ENCODE measurements around the gene IL12A.
A peak's percentile ranks its signal among the peaks of the same experiment; 100 is the strongest.

Gene IL12A

DNA sequence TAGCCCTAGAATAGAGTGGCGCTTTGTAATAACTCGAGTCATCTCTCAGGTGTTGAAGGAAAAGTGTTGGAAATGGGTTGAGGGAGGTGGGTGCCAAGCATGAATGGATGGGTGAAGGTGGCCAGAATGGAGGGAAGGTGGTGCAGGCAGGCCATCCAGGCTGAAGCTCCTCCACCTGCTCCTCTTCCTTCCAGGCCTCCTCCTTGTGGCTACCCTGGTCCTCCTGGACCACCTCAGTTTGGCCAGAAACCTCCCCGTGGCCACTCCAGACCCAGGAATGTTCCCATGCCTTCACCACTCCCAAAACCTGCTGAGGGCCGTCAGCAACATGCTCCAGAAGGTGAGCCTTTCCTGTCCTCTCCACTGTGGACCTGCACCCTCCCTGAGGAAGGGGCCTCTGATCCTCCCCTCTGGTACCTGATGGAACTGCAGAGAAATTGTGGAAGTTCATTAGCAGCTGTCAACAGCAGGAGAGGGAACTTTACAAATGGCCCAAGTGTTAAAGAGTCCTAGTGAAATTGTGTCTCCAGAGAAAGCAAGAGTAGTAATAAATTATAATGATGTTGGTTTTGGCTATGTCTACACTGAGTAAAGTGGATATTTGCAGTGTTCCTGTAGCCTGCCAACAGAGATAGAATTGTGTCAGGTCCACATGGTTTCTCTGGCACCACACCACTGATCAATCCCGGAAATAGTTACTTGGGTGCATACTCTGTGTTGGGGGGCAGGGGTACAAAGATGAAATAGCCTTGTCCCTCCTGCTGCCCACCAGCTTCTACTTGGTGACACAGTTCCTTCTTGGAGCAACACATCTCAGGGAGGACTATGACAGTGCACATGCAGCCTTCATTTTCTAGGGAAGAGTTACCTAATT, 1.6 kb downstream of the IL12A start:
- no peak for DNase-seq

GRCh38 chr3:159991591-159991990, 3.0 kb downstream of the IL12A start:
- DNase-seq: no peak

GRCh38 chr3:159992589-159992988, 4.0 kb downstream of the IL12A start:
- DNase-seq: no peak

DNA sequence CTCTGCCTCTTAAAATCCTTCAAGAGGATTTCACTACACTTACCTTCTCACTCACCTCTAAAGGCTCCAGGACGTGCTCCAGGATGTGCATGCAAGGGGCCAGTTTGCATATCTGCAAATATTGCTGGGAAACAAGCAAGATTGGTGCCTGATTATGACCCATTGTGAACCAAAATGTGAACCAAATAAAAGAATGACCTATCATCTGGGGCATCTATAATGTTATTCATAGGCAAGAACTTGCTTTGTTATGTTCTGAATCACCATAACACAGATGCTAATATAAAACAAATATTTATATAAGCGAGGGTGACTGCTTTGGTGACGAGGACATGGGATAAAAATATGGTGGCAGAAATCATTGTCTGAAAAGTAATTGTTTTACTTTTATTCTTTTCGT, 5.5 kb downstream of the IL12A start:
- DNase-seq: no peak

DNA sequence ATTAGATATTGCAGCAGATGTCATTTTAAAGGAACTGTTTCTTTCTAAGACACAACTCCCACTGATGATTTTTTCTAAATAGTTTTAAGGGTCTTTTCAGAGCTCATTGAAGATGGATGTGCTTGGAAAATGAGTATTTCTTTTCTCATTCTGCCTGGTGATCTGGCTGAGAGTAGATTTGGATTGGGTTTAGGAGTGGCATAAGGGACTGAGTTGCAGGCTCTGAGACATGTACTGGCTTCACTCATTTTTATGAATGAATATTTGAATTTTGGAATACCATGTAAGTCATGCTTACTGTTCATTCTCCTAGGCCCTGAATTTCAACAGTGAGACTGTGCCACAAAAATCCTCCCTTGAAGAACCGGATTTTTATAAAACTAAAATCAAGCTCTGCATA, 6.5 kb downstream of the IL12A start:
- no peak for DNase-seq

GRCh38 chr3:159996018-159996417, 7.4 kb downstream of the IL12A start:
- no peak for DNase-seq

GRCh38 chr3:159996959-159997358, 8.3 kb downstream of the IL12A start:
- DNase-seq: no peak

GRCh38 chr3:160001148-160001760, 12.6 kb downstream of the IL12A start:
- no peak for DNase-seq

GRCh38 chr3:160001850-160002623, 13.4 kb downstream of the IL12A start:
- no peak for DNase-seq

GRCh38 chr3:160003520-160004128, 15.0 kb downstream of the IL12A start:
- DNase-seq: peak in 1 of 2 experiments; percentile 15

DNA sequence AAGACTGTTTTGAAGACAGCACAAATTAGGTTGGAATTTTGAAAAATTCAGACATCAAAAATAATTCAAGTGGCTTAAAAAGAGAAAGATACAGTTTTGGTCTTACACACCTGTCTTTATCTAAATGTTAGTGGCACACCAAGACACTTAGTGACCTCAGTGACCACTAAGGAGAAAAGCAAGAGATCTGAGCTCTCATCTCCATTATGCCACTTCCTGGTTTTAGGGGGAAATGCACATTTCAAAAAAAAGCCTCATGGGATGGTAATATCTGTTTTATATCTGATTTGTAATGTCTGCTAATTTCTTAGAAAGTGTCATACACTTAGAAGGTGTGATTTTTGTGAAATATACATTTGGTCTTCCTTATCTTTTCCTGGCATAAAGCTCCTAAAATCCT, 16.4 kb downstream of the IL12A start:
- no peak for DNase-seq

GRCh38 chr3:160006282-160007163, 17.9 kb downstream of the IL12A start:
- no peak for DNase-seq

- no peak for DNase-seq
These were observed 20.3 kb downstream of the IL12A start for GRCh38 chr3:160008961-160009360.

DNA sequence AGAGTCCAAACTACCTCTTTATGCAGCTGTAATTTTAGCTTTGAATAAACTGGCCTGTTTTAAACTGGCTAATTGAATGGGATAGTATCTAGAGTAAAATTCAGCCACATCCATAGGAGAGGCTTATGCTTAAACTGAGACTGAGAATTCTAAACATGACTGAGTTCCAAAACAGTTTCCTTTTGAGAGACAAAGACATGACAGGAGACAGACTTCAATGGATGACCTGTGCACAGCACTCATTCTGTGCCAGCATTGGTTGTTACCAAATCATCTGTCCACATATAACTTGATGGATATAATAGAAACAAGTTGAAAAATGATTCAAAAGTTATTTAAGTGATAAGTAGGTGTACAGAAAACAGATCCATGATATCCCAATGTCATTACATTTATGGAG, 20.9 kb downstream of the IL12A start:
- DNase-seq: no peak

GRCh38 chr3:160010578-160010977, 21.9 kb downstream of the IL12A start:
- no peak for DNase-seq

- DNase-seq: no peak
These were observed 23.5 kb downstream of the IL12A start for GRCh38 chr3:160012108-160012507.

DNA sequence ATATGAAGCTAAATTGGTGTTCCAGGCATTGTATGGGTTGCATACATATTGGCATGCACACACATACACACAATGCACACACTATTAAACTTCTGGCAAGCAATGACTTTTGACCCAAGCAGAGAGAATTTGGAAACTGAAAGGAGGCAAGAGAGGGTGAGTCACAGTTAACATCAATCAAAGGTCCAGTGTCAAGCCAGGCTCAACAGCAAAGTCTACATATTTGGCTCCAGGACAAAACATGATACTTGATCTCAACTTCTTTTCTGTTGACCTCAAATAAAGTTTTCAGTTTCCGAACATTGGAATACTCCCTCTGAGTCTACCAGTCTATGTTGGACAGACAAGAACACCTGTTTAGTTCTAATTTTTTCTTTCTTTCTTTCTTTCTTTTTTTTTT, 28.3 kb downstream of the IL12A start:
- DNase-seq: no peak

GRCh38 chr3:160018959-160019358, 30.3 kb downstream of the IL12A start:
- DNase-seq: no peak

DNA sequence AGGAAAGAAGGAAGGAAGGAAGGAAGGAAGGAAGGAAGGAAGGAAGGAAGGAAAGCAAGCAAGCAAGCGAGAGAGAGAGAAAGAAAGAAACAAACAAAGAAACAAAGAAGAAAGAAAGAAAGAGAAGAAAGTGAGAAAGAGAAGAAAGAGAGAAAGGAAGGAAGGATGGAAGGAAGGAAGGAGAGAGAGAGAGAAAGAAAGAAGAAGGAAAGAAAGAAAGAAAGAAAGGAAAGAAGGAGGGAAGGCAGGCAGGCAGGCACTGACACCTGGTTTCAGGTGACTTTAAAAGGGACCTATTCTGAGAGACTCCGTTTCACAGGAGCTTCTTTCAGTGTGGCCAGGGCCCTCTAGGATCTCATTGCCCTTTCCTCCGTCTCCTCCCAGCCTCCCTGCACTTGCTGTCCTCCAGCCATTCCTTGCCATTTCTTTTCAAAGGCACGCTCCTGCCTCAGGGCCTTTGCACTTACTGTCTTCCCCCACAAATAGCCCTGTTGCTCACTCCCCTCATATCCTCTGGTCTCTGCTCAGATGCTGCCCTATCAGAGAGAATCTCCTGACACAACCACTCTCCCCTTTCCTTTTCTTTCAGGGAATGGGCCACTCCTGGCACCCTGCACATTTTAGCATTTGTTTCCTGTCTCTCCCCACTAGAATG, 31.5 kb downstream of the IL12A start:
- no peak for DNase-seq

DNA sequence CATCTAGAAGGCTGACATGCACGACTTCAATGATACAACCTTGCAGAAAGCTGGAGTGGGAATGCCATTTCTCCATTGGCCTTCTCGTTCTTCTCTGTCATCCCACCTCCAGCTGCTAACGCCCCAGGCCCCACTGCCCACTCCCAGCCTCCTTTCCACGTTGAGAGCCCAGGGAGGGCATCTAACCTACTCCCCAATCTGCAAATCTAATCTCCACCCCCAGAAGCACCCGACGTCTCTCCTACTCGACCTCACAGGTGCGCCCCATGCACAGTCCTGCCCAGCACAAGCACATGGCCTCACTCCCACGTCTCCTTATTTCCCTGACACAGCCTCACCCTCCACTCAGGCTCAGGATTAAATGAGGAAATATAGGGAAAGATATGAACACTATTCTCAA, 33.4 kb downstream of the IL12A start:
- no peak for DNase-seq

- DNase-seq: no peak
These were observed 34.8 kb downstream of the IL12A start for GRCh38 chr3:160023476-160023875.

Data from activated CD4-positive, alpha-beta T cell treated with anti-CD3 and anti-CD28 coated beads, Interleukin-2, amount 50 U/mL, for 4 hours (primary cell).